Renal cortical epithelial cell (primary cell): ENCODE results near the gene PCDHGA6. TPM values are rescaled to one million over a fixed set of nuclear protein-coding genes. Genes with fewer than 3 reads are reported as not detected.
"Not testable (repeated sequence)": the region's sequence is repeated elsewhere in the genome, so short reads cannot be mapped to it uniquely, and the experiment has no call there.

Experiments used
- DNase-seq: peaks from one replicate; pipeline ENCODE4 v3.0.0-alpha.2; 2011; ENCODE audit warnings: low read depth
- total RNA-seq: library from RNA; depleted of rRNA; stranded (reverse); fragments of >200 nt; gene quantifications from 2 replicates; pipeline ENCODE4 v1.2.3, GENCODE V29; 2014

PCDHGA6 gene
- 0.69 and 2.1 TPM in 2 replicates for total RNA-seq

DNA sequence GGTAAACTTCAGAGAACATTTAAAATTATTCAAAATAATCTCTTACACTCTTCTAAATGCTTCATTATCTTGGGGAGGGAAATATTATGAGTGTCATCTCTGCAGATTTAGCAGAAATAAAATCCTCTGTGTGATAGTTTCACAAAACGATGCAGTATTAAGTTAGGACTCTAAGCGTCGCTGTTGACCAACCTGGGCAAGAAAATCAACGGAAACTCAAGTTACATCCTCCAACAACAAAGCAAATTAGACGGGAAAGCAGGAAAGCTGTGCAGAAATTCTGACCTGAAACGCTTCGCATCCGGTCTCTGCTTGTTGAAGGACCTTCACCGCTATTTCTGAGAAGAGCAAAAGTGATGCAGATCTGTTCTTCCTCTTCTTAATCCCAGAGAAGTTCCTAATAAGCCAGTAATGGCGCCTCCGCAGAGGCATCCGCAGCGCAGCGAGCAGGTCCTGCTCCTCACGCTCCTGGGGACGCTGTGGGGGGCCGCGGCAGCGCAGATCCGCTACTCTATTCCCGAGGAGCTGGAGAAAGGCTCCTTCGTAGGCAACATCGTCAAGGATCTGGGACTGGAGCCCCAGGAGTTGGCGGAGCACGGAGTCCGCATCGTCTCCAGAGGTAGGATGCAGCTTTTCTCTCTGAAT, at the start of gene PCDHGA6:
TSS of gene PCDHGA6 (plus strand) at position 219 of the 645 bp plus-strand sequence. CDS start at position 412, 193 bp downstream.
- DNase-seq, result peak; percentile 15

DNA sequence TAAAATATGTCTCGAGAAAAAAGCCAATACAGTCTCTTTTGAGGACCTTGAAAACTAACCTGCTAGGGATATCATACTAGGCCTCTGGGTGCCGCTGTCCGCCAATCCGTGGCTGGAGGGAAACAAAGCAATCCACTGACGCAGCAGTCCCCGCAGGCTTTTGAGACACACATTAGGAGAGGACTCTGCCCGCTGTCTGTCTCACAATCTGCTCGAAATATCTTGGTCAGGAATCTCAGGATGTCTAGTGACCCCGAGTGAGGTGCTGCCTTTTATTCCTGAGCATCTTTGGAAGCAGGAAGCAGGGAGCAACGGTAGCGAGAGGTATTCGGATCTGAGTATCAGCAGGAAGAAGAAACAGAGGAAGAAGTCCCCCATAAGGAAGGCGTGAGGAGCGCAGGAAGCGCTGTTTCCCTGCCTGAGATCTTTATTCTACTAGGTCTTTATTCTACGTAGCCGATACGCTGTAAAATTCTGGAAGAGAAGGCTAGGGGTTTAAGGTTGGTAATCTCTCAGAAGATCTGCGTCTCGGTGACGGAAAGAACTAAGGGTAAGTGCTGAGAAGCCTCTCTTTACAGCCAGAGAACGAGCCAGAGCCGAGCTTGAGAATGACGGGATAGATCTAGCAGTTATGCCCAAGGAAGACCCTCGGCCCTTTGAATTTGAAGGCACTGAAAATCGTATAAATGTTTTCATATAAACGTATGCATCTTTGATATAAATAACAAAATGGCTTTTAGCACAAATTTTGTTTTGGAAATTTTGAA, 47.4 kb upstream of the PCDHGA6 start:
- DNase-seq, result peak; percentile 35

DNA sequence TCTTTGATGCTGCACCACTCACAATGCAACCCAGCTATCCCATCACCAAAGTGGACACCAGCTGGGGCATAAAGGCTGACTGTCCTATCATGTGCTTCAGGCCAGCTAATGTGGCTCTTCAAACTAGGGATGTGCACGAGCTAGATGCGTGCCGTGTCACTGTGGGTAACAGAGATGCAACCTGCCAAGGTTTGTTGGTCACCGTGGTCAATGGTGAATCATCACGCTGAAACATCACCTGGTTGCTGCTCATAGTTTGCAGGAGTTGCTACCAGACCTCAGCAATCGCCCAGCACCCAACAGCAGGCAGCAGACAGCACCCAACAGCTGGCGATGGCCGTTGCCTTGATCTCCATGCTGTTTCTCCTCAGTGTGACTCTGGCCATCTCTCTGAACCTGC, 45.5 kb upstream of the PCDHGA6 start:
- DNase-seq, result no peak

DNA sequence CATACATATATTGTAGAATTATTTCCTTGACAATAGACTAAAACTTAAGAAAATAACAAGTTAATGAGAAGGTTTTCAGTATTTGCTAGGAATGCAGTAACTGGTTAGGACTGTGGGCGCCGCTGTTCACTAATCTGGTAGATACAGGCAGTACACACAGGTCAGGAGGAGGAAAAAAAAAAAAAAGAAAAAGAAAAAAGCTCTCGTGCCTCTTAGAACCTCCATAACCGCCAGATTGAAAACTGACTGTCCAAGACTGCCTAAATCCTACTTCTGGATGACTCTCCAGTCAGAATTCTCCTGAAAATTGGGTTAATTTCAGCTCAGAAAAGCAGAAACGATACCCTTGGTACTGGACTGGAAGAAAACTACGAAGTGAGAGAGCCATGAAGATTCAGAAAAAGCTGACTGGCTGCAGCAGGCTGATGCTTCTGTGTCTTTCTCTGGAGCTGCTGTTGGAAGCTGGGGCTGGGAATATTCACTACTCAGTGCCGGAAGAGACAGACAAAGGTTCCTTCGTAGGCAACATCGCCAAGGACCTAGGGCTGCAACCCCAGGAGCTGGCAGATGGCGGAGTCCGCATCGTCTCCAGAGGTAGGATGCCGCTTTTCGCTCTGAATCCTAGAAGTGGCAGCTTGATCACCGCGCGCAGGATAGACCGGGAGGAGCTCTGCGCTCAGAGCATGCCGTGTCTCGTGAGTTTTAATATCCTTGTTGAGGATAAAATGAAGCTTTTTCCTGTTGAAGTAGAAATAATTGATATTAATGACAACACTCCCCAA, 43.2 kb upstream of the PCDHGA6 start, which contains the start of gene PCDHGA1:
TSS of gene PCDHGA1 (plus strand) at position 216 of the 782 bp plus-strand sequence.
- DNase-seq, result peak; percentile 45

DNA sequence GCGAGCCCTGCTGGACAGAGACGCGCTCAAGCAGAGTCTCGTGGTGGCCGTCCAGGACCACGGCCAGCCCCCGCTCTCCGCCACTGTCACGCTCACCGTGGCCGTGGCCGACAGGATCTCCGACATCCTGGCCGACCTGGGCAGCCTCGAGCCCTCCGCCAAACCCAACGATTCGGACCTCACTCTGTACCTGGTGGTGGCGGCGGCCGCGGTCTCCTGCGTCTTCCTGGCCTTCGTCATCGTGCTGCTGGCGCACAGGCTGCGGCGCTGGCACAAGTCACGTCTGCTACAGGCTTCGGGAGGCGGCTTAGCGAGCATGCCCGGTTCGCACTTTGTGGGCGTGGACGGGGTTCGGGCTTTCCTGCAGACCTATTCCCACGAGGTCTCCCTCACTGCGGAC, 41.1 kb upstream of the PCDHGA6 start:
- not testable (repeated sequence) for DNase-seq

DNA sequence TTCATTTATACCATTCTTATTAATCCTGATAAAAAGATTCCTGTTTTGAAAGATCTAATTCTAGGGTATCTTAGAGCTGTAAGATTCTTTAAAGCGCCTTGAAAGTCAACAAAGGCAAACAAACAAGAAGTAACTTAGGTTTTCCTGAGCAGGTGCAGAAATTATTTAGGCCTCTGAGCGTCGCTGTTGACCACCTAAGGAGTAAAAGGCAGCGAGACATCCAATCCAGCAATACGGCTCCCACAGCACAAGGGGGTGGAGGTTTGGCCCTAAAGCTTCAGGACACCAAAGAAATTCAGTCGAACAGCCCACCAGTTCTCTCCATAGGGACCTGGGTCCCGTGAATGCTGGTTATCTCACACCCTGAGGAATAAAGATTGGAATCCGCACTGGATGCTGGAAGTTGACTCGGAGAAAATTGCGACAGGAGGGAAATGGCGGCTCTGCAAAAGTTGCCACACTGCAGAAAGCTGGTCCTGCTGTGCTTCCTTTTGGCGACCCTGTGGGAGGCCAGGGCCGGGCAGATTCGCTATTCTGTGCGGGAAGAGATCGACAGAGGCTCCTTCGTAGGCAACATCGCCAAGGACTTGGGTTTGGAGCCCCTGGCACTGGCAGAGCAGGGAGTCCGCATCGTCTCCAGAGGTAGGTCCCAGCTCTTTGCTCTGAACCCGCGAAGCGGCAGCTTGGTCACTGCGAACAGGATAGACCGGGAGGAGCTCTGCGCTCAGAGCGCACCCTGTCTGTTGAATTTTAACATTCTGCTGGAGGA, 35.0 kb upstream of the PCDHGA6 start, which contains the start of gene PCDHGA2:
TSS of gene PCDHGA2 (plus strand) at position 223 of the 769 bp plus-strand sequence.
- peak; percentile 37 for DNase-seq

DNA sequence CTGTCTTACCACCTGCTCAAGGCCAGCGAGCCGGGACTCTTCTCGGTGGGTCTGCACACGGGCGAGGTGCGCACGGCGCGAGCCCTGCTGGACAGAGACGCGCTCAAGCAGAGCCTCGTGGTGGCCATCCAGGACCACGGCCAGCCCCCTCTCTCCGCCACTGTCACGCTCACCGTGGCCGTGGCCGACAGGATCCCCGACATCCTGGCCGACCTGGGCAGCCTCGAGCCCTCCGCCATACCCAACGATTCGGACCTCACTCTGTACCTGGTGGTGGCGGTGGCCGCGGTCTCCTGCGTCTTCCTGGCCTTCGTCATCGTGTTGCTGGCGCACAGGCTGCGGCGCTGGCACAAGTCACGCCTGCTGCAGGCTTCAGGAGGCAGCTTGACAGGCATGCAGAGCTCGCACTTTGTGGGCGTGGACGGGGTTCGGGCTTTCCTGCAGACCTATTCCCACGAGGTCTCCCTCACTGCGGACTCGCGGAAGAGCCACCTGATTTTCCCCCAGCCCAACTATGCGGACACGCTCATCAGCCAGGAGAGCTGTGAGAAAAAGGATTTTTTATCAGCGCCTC, 32.8 kb upstream of the PCDHGA6 start:
- DNase-seq, result not testable (repeated sequence)

DNA sequence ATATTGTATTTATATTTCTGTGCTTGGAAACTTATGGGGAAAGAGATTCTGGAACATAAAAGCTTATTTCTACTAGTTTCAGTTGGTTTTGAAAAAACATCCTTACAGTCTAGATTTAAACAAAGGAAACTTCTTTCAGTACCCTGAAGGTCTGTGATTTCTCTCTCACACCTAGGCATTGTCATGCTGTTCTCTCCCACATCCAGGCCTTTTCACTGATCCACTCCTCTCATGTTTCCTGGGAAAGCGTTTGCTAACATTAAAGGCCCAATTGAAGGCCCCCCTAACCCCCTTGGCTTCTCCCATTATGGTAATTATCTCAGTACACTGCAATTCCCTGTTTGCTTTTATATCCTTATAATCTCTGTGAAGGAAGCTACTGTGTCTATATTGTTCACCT, 30.9 kb upstream of the PCDHGA6 start:
- no peak for DNase-seq

DNA sequence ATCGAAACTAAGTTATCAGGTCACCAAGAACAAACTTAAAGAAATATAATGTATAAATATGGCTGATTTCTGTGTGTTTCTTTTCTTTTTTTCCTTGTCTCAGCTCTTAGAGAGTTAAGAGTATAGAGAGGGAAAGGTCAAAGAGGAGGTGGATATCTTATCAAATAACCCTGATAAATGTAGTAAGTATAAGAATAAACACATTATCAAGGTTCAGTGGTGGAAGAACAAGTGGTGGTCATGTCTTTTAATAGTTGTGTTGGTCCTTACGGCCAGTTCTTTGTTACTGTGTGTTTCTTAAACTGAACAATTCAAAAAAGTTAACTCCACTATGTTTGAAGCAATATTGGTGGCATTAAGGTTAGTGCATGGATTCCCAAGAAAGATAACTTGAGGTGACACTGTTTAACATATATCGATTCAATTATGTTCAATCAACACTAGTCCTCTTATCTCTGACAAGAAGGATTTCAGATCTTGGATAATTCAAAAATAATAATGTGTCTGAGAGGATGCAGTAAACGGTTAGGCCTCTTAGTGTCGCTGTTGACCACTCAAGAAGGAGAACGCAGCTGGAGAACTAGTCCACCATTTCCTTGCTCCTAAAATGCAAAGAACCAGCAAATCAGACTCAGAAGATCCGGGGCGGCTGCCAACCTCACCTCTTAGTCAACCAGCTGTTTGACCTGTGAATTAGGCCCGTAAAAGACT, 30.3 kb upstream of the PCDHGA6 start, which contains the start of gene PCDHGA3:
TSS of gene PCDHGA3 (plus strand) at position 588 of the 711 bp plus-strand sequence. CDS start 205 bp downstream, outside the sequence.
- peak; percentile 22 for DNase-seq

DNA sequence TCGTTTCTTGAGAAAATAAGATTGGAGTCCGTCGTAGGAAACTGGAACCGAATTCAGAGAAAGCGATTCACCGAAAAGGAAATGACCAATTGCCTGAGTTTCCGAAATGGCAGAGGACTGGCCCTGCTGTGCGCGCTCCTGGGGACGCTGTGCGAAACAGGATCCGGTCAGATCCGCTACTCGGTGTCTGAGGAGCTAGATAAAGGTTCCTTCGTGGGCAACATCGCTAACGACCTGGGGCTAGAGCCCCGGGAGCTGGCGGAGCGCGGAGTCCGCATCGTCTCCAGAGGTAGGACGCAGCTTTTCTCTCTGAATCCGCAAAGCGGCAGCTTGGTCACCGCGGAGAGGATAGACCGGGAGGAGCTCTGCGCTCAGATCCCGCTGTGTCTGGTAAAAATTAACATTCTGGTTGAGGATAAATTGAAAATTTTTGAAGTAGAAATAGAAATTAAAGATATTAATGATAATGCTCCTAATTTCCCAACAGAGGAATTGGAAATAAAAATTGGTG, 29.7 kb upstream of the PCDHGA6 start:
- no peak for DNase-seq

DNA sequence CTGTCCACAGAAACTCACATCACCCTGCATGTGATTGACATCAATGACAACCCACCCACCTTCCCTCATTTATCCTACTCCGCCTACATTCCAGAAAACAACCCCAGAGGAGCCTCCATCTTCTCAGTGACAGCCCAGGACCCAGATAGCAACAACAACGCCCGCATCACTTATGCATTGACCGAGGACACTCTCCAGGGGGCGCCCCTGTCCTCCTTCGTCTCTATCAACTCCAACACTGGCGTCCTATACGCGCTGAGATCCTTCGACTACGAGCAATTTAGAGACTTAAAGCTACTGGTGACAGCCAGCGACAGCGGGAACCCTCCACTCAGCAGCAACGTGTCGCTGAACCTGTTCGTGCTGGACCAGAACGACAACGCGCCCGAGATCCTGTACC, 28.4 kb upstream of the PCDHGA6 start:
- no peak for DNase-seq

DNA sequence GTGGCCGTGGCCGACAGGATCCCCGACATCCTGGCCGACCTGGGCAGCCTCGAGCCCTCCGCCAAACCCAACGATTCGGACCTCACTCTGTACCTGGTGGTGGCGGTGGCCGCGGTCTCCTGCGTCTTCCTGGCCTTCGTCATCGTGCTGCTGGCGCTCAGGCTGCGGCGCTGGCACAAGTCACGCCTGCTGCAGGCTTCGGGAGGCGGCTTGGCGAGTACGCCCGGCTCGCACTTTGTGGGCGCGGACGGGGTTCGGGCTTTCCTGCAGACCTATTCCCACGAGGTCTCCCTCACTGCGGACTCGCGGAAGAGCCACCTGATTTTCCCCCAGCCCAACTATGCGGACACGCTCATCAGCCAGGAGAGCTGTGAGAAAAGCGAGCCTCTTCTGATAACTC, 27.7 kb upstream of the PCDHGA6 start:
- DNase-seq, result not testable (repeated sequence)

DNA sequence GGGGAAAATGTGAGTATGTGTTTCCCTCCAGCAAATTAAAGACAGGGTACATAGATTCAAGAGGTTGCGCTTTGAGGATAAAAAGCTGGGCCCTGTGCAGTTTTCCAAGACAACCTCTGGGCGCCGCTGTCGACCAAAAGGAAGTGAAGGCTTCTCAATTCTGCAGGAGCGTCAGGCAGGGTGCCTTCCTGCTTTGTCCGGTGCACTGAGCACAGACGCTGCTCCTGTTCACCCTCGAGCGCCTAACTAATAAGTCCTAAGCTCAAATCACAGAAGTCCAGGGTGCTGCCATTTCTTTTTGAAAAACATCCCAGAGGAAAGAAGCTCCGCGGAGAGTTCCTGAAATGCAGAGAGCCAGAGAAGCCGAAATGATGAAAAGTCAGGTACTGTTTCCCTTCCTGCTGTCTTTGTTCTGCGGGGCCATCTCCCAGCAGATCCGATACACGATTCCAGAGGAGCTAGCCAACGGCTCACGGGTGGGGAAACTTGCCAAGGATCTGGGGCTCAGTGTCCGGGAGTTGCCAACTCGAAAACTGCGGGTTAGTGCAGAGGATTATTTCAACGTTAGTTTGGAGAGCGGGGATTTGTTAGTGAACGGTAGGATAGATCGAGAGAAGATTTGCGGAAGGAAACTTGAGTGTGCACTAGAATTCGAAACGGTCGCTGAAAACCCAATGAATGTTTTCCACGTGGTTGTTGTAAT, 23.6 kb upstream of the PCDHGA6 start, which contains the start of gene PCDHGB1:
TSS of gene PCDHGB1 (plus strand) at position 183 of the 703 bp plus-strand sequence. CDS start at position 345, 162 bp downstream.
- peak; percentile 23 for DNase-seq

DNA sequence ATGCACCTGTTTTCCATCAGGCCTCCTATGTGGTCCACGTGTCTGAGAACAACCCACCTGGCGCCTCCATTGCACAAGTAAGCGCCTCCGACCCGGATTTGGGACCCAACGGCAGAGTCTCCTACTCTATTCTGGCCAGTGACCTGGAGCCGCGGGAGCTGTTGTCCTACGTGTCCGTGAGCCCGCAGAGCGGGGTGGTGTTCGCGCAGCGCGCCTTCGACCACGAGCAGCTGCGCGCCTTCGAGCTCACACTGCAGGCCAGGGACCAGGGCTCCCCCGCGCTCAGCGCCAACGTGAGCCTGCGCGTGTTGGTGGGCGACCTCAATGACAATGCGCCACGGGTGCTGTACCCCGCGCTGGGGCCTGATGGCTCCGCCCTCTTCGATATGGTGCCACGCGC, 22.1 kb upstream of the PCDHGA6 start:
- no peak for DNase-seq

DNA sequence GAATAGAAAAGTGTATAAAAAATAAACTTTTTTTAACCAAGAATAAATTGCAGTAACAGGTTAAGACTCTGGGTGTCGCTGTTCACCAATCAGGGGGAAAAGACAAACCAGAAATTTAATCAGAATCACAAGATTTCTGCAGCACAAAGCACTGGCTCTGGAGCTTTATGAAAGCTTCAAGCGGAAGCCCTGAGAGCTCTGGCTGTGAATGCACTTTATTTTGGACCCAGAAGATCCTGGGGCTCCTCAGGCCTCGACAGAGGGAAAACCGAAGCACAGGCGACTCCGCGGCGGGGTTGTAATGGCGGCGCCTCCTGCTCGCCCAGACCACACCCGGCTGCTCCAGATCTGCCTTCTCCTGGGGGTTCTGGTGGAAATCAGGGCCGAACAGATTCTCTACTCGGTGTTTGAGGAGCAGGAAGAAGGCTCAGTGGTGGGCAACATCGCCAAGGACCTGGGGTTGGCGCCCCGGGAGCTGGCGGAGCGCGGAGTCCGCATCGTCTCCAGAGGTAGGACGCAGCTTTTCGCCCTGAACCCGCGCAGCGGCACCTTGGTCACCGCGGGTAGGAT, 18.7 kb upstream of the PCDHGA6 start, which contains the start of gene PCDHGA4:
TSS of gene PCDHGA4 (plus strand) at position 122 of the 570 bp plus-strand sequence. CDS start at position 209, 87 bp downstream.
- DNase-seq, result no peak

DNA sequence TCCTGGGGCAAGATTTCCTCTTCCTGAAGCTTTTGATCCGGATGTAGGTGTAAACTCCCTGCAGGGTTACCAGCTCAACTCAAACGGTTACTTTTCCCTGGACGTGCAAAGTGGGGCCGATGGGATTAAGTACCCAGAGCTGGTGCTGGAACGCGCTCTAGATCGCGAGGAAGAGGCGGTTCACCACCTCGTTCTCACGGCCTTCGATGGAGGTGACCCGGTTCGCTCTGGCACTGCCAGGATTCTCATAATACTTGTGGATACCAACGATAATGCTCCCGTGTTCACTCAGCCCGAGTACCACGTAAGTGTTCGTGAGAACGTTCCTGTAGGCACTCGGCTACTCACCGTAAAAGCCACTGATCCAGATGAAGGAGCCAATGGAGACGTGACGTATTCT, 18.1 kb upstream of the PCDHGA6 start:
- DNase-seq, result no peak

DNA sequence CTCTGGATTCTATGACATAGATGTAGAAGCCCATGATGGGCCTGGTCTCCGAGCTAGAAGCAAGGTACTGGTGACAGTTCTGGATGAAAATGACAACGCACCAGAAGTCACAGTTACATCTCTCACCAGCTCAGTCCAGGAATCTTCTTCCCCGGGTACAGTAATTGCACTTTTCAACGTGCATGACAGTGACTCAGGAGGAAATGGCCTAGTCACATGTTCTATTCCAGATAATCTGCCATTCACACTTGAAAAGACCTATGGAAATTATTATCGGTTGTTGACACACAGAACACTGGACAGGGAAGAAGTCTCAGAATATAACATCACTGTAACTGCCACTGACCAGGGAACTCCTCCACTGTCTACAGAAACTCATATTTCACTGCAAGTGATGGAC, 17.6 kb upstream of the PCDHGA6 start:
- DNase-seq, result no peak

DNA sequence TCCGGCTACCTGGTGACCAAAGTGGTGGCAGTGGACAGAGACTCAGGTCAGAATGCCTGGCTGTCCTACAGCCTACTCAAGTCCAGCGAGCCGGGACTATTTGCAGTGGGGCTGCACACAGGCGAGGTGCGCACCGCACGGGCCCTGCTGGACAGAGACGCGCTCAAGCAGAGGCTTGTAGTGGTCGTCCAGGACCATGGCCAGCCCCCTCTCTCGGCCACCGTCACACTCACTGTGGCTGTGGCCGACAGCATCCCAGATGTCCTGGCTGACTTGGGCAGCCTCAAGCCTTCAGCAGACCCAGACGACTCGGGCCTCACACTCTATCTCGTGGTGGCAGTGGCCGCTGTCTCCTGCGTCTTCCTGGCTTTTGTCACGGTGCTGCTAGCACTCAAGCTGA, 16.7 kb upstream of the PCDHGA6 start:
- DNase-seq, result no peak
